Stimulated activated CD8-positive, alpha-beta memory T cell treated with anti-CD3 and anti-CD28 coated beads, Interleukin-12 subunit alpha, Interleukin-12 subunit beta, amount 100 ng/mL, for 4 hours (primary cell): ENCODE results near the gene SOWAHB.

Experiments used
- DNase-seq: peaks from one replicate; pipeline ENCODE4 v3.0.0-alpha.2; 2020; ENCODE audit warnings: low read depth

The SOWAHB gene, protein sequence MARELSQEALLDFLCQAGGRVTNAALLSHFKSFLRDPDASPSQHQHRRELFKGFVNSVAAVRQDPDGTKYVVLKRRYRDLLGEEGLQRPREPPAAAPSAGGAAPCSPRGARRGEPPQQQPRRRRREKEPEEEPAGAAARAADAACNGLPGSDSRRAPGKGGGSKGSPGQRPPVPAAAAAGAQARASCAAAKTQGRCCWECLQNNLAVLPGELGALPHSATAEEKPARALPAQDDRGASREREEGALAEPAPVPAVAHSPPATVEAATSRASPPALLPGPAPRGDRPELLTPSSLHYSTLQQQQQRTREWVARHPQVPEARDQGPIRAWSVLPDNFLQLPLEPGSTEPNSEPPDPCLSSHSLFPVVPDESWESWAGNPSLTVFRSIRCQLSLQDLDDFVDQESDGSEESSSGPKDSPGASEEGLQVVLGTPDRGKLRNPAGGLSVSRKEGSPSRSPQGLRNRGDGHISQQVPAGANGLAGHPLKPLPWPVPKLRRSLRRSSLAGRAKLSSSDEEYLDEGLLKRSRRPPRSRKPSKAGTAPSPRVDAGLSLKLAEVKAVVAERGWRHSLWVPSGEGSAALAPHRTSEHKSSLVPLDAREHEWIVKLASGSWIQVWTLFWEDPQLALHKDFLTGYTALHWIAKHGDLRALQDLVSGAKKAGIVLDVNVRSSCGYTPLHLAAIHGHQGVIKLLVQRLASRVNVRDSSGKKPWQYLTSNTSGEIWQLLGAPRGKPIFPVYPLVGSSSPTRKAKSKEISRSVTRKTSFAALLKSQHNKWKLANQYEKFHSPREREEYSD

GRCh38 chr4:76897536-76898384 is at the start of gene SOWAHB:
Gene SOWAHB, minus strand, starts transcription at chr4:76898144. Its CDS starts 295 bp downstream, at chr4:76897849.
- DNase-seq = peak; percentile 4

- DNase-seq = no peak
Measured at GRCh38 chr4:76947369-76947768, 49.4 kb upstream of the SOWAHB start.

- no peak for DNase-seq
Measured at GRCh38 chr4:76943790-76944189, 45.8 kb upstream of the SOWAHB start.

DNA sequence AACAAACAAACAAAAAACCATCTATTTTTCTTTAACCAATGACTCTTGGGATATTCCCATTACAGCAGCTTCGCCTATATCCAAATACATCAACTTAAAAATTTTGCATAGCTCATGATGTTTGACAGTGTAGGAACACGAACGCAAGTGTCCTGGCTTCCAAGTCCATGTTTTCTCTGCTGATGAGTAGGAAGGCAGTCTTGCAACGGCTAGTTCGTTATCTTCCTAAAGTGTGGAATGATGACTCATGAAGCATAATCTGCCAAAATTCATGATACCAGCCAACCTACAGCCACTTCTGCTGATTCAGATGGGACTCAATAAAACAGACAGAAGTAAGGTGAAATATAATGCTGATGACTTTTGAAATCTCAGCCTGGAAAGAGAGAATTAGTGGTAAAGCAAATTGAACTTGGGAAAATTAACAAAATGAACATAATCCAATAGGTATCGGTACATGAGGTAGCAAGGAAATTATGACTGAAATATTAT is 45.2 kb upstream of the SOWAHB start:
- no peak for DNase-seq

DNA sequence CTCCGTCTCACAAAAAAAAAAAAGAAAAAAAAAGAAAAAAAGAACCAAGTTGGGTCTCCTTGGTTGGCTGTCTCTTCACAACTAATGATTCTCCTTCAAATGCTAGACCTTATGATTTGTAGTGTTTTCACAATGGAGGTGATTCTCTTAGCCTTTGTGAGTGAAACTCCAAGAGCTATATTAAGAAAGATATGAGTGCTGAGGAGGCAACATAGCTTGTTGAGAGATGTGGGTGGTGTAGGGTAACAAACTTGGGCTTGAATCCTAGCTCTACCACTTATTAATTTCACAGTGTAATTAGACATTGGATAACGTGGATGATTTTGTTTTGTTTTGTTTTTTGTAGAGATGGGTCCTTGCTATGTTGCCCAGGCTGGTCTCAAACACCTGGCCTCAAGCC is 41.2 kb upstream of the SOWAHB start:
- DNase-seq = no peak

GRCh38 chr4:76931576-76932276 is 33.8 kb upstream of the SOWAHB start:
- DNase-seq = no peak

DNA sequence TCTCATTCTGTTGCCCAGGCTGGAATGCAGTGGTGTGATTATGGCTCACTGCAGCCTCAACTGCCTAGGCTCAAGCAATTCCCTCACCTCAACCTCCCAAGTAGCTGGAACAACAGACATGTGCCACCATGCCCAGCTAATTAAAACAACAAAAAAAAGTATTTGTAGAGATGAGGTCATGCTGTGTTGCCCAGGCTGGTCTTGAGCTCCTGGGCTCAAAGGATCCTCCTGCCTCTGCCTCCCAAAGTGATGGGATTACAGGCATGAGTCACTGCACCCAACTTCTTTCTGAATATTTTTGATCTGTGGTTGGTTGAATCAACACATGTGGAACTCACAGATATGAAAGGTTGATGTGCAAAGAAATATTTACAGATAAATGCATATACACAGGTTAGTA is 33.1 kb upstream of the SOWAHB start:
- no peak for DNase-seq

GRCh38 chr4:76930685-76931084 is 32.7 kb upstream of the SOWAHB start:
- no peak for DNase-seq

- no peak for DNase-seq
Measured at GRCh38 chr4:76926841-76927240, 28.9 kb upstream of the SOWAHB start.

DNA sequence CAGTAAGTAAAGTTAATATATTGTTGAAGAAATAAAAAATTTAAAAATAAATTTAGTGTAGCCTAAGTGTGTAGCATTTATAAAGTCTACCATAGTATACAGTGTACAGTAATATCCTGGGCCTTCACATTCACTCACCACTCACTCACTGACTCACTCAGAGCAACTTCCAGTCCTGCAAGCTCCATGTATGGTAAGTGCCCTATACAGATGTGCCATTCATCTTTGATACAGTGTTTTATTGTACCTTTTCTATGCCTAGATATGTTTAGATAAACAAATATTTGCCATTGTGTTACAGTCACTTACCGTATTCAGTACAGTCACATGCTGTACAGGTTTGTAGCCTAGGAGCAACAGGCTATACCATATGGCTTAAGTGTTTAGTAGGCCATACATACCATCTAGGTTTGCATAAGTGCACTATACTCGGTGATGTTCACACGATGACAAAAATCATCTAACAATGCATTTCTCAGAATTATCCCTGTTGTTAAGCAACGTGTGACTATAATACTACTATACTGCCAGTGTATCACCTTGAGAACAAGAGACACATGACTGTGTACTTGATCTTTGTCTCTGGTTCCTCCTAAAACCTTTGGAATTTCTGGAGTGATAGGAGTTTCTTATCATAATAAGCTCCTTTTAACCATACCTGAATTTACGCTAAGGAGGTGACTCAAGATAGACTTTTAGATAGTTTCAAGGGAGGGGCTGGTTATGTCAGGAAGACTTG is 25.8 kb upstream of the SOWAHB start:
- no peak for DNase-seq

- DNase-seq = no peak
Measured at GRCh38 chr4:76920715-76921114, 22.8 kb upstream of the SOWAHB start.

GRCh38 chr4:76909711-76910110 is 11.8 kb upstream of the SOWAHB start:
- DNase-seq = no peak

DNA sequence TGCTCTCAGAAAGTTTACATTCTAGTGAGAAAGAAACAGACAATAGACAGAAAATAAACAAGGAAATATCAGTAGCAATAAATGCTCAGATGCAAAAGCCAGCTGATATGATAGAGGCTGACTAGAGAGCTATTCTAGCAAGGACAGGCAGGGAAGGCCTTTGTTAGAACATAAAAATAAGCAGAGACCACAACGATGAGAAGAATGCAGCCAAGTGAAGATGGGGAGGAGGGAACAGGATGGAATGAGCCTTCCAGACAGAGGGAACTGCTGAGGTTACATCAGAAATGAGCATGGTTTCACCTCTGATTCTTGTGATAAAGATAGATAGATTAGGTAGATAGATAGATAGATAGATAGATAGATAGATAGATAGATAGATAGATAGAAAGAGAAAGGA is 7.6 kb upstream of the SOWAHB start:
- no peak for DNase-seq

GRCh38 chr4:76904646-76905190 is 6.8 kb upstream of the SOWAHB start:
- no peak for DNase-seq

- DNase-seq = no peak
Measured at GRCh38 chr4:76902233-76902890, 4.4 kb upstream of the SOWAHB start.

DNA sequence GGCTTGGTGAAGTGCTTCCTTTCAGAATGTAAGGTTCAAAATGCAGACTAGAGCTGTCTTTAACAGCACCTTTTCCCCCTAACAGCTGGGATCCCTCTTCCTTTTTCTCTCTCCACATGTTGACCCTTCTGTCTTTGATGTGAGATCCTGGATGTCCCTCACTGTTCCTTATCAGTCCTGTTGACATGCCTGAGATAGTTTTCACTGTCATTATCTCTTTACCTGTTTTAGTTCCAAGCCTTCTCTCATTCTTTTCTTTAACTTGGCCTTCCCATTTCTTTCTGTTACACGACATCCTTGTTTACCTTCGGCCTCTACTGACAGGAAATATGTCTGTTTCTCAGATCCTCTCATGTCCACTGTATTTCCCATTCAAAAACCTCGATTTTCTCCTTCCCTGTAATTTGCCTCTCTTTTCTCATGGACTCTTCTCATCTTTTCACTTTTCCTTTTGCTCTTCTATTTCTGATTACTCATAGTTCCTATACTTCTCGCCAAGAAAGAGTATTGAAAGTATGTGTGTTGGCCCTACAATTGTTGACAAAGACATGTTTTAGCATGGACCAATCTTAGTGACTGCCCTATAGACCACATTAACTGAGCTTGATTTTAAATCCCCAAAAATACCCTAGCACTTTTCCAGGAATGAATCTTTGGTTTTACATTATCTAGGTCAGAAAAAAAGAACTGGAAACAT is 1.2 kb upstream of the SOWAHB start:
- DNase-seq = no peak

DNA sequence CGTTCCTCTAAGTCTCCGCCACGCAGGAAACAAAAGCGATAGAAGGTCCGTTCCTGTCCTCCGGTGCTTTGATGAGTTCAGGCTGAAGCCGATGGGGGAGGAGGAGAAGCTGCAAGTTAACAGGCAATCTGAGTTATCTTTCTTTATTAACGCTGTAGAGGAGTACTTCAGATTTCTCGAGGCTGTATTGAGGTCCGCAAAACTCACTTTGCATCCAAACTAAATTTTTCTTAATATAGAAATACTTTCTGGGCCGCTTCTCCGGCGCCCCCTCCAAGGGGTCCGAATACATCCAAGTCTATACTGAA is 395 bp upstream of the SOWAHB start:
- no peak for DNase-seq

- peak; percentile 3 for DNase-seq
Measured at GRCh38 chr4:76896614-76897535, 1.1 kb downstream of the SOWAHB start.
